ENCODE results near the gene NELL2.

Gene NELL2

DNA sequence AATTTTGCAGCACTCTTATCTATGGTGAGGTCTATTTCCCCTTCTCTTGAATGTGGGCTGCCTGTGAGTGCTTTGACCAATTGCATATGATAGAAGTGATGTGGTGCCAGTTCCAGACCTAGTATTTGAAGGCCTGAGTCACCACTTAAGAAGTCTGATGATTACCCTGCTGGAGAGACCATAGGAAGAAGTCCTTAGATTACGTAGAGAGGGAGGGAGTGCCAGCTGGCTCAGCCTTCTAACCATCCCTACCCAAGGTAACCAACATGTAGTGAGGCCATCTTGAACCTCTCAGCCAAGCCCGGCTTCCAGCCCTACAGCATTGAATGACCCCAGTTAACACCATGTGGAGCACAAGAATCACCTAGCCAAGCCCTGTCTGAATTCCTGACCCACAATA, 166.9 kb downstream of the NELL2 start:
- ATAC-seq: no peak
- no peak for TF ChIP-seq CREB5 (CRISPR knock-in tag; IDR thresholded peaks at IDR 0.05; ENCODE audit: low read depth)
- TF ChIP-seq ZFP30 (CRISPR knock-in tag; IDR thresholded peaks at IDR 0.05): no peak
- no peak for TF ChIP-seq ESRRG (CRISPR knock-in tag; IDR thresholded peaks at IDR 0.05)
- TF ChIP-seq ISL1 (CRISPR knock-in tag; IDR thresholded peaks at IDR 0.05): no peak
- no peak for TF ChIP-seq PATZ1 (CRISPR knock-in tag; IDR thresholded peaks at IDR 0.05; ENCODE audit: borderline replicate concordance)
- TF ChIP-seq ZNF8 (CRISPR knock-in tag; IDR thresholded peaks at IDR 0.05): no peak
- no peak for TF ChIP-seq ARNTL (CRISPR knock-in tag; IDR thresholded peaks at IDR 0.05; ENCODE audit: borderline replicate concordance, low read depth)
- TF ChIP-seq ZNF70 (CRISPR knock-in tag; IDR thresholded peaks at IDR 0.05): no peak
- no peak for TF ChIP-seq TSHZ2 (CRISPR knock-in tag; IDR thresholded peaks at IDR 0.05)
- no peak for TF ChIP-seq PPARA (CRISPR knock-in tag; IDR thresholded peaks at IDR 0.05; ENCODE audit: borderline replicate concordance)
- no peak for TF ChIP-seq TOX (CRISPR knock-in tag; IDR thresholded peaks at IDR 0.05; ENCODE audit: borderline replicate concordance)
- no peak for TF ChIP-seq RARB (CRISPR knock-in tag; IDR thresholded peaks at IDR 0.05)
- TF ChIP-seq SNAI2 (CRISPR knock-in tag; IDR thresholded peaks at IDR 0.05): no peak
- TF ChIP-seq, protein P1, sequence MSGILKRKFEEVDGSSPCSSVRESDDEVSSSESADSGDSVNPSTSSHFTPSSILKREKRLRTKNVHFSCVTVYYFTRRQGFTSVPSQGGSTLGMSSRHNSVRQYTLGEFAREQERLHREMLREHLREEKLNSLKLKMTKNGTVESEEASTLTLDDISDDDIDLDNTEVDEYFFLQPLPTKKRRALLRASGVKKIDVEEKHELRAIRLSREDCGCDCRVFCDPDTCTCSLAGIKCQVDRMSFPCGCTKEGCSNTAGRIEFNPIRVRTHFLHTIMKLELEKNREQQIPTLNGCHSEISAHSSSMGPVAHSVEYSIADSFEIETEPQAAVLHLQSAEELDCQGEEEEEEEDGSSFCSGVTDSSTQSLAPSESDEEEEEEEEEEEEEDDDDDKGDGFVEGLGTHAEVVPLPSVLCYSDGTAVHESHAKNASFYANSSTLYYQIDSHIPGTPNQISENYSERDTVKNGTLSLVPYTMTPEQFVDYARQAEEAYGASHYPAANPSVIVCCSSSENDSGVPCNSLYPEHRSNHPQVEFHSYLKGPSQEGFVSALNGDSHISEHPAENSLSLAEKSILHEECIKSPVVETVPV (CRISPR knock-in tag; IDR thresholded peaks at IDR 0.05): no peak

- TF ChIP-seq BACH2 (CRISPR knock-in tag; IDR thresholded peaks at IDR 0.05; ENCODE audit: borderline replicate concordance) (no peak), ZFP30 (CRISPR knock-in tag; IDR thresholded peaks at IDR 0.05) (no peak), ZNF565 (CRISPR knock-in tag; conservative IDR thresholded peaks at IDR 0.05; ENCODE audit: low read depth) (no peak), CSDC2 (CRISPR knock-in tag; IDR thresholded peaks at IDR 0.05) (no peak), OSR1 (CRISPR knock-in tag; IDR thresholded peaks at IDR 0.05) (no peak), TCF4 (CRISPR knock-in tag; IDR thresholded peaks at IDR 0.05; ENCODE audit: borderline replicate concordance) (no peak), PATZ1 (CRISPR knock-in tag; IDR thresholded peaks at IDR 0.05; ENCODE audit: borderline replicate concordance) (no peak), CREB5 (CRISPR knock-in tag; IDR thresholded peaks at IDR 0.05; ENCODE audit: low read depth) (no peak), TOX (CRISPR knock-in tag; IDR thresholded peaks at IDR 0.05; ENCODE audit: borderline replicate concordance) (no peak), RARB (CRISPR knock-in tag; IDR thresholded peaks at IDR 0.05) (no peak), ZNF8 (CRISPR knock-in tag; IDR thresholded peaks at IDR 0.05) (no peak), ZFP3 (CRISPR knock-in tag; IDR thresholded peaks at IDR 0.05) (no peak), GLIS3 (CRISPR knock-in tag; IDR thresholded peaks at IDR 0.05) (no peak), ARNTL (CRISPR knock-in tag; IDR thresholded peaks at IDR 0.05; ENCODE audit: borderline replicate concordance, low read depth) (no peak), TSHZ2 (CRISPR knock-in tag; IDR thresholded peaks at IDR 0.05) (no peak), ISL1 (CRISPR knock-in tag; IDR thresholded peaks at IDR 0.05) (no peak), ZC3H10 (CRISPR knock-in tag; IDR thresholded peaks at IDR 0.05) (no peak), ESRRG (CRISPR knock-in tag; IDR thresholded peaks at IDR 0.05) (no peak), SNAI2 (CRISPR knock-in tag; IDR thresholded peaks at IDR 0.05) (no peak)
- TF ChIP-seq, protein P1 (CRISPR knock-in tag; IDR thresholded peaks at IDR 0.05): no peak
Measured at GRCh38 chr12:44708218-44708617, 167.9 kb downstream of the NELL2 start.

More at GRCh38 chr12:44708218-44708617, 167.9 kb downstream of the NELL2 start:
- ATAC-seq: no peak

Measured in SK-N-SH treated with all-trans-retinoic acid at 6 μM for 48 hours (cell line).